Gastrocnemius medialis (tissue), 4 donors: ENCODE data around the gene MAP3K7CL.

Experiments
- CTCF ChIP-seq, 5 experiments: fragments of 450-650 bp in 3 of 5; fragments of 200-600 bp in 2 of 5; sonication (generic) in 2 of 5; IDR thresholded peaks in 4 of 5; conservative IDR thresholded peaks in 1 of 5; 1 replicate in 4 of 5; 2 replicates in 1 of 5; pipeline ENCODE4 v1.5.1; 2016 to 2019; ENCODE audit warnings: antibody characterized with exemption in 5 of 5, mild to moderate bottlenecking in 3 of 5, moderate library complexity in 3 of 5
- POLR2A ChIP-seq, 2 donors: fragments of 450-650 bp; IDR thresholded peaks; one replicate each; pipeline ENCODE4 v1.6.1; 2017; ENCODE audit warnings: antibody characterized with exemption in 2 of 2, mild to moderate bottlenecking in 2 of 2, moderate library complexity in 2 of 2

GRCh38 chr21:29189353-29189752 is 58.9 kb downstream of the MAP3K7CL start:
- no peak for TF ChIP-seq CTCF (IDR thresholded peaks at IDR 0.05 in 4 of 5, conservative IDR thresholded peaks at IDR 0.05 in 1 of 5)
- no peak for TF ChIP-seq POLR2A (IDR thresholded peaks at IDR 0.05)
